Endothelial cell of umbilical vein (primary cell): Measurements from ENCODE around the gene CLEC2L.

Source experiments
- EZH2 ChIP-seq: IDR thresholded peaks from 2 replicates; pipeline ENCODE4 v1.6.1; 2012; ENCODE audit warnings: borderline replicate concordance, low read depth, mild to moderate bottlenecking, moderate library complexity, low read length, inconsistent platforms; ENCODE audit not compliant: severe bottlenecking
- POLR2A ChIP-seq: IDR thresholded peaks from 2 replicates; pipeline ENCODE4 v1.6.1; 2012; ENCODE audit warnings: low read depth, mild to moderate bottlenecking, control low read depth, low read length
- POLR2AphosphoS5 ChIP-seq: IDR thresholded peaks from 2 replicates; pipeline ENCODE4 v1.6.1; 2012; ENCODE audit warnings: low read depth, mild to moderate bottlenecking, control low read depth, low read length, moderate library complexity; ENCODE audit not compliant: insufficient read depth

GRCh38 chr7:139568346-139568675 is 44.8 kb downstream of the CLEC2L start:
- TF ChIP-seq POLR2A (no peak), EZH2 (no peak), POLR2AphosphoS5 (no peak)
